Ishikawa (cell line): ENCODE results near the gene TRIM9.

ENCODE experiments used
- CEBPB ChIP-seq: IDR thresholded peaks from 2 replicates; pipeline ENCODE4 v1.6.1; 2012
- CREB1 ChIP-seq: IDR thresholded peaks from 2 replicates; pipeline ENCODE4 v1.6.1; 2012; ENCODE audit warnings: low read depth
- EP300 ChIP-seq: IDR thresholded peaks from 2 replicates; pipeline ENCODE4 v1.6.1; 2012; ENCODE audit warnings: borderline replicate concordance
- FOXM1 ChIP-seq: IDR thresholded peaks from 2 replicates; pipeline ENCODE4 v1.6.1; 2012; ENCODE audit warnings: low read depth, borderline replicate concordance
- TCF12 ChIP-seq: IDR thresholded peaks from 2 replicates; pipeline ENCODE4 v1.6.1; 2012; ENCODE audit warnings: low read depth
- USF1 ChIP-seq: IDR thresholded peaks from 2 replicates; pipeline ENCODE4 v1.6.1; 2012
- YY1 ChIP-seq: IDR thresholded peaks from 2 replicates; pipeline ENCODE4 v1.6.1; 2012; ENCODE audit warnings: low read depth
- TF ChIP-seq, protein P1 (sequence below): IDR thresholded peaks from 2 replicates; pipeline ENCODE4 v1.6.1; 2012
- TF ChIP-seq, protein P2 (sequence below): IDR thresholded peaks from 2 replicates; pipeline ENCODE4 v1.6.1; 2012; ENCODE audit warnings: low read depth, mild to moderate bottlenecking

DNA sequence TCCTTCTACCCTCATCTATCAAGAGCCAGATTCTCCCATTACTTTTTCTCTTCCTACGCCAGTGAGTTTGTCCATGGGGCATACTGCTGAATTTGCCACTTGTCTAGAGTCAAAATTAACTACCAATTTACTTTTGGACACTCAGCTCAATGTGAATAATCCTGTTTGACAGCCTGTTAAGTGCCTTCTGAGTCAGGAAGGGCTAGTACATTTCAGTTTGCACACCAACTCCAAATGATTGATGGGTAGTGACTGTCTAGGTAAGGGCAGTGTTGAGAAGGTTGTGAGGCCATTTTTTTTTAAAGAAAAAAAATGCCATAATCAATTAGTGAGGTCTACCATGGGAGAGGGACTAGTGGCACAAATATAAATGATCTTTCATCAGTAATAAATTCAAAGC lies 21.8 kb upstream of the TRIM9 start:
- TF ChIP-seq USF1 (no peak), EP300 (no peak), TCF12 (no peak), CREB1 (no peak), FOXM1 (no peak), CEBPB (no peak), YY1 (no peak)
- TF ChIP-seq, protein P1, sequence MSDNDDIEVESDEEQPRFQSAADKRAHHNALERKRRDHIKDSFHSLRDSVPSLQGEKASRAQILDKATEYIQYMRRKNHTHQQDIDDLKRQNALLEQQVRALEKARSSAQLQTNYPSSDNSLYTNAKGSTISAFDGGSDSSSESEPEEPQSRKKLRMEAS = no peak
- TF ChIP-seq, protein P2, sequence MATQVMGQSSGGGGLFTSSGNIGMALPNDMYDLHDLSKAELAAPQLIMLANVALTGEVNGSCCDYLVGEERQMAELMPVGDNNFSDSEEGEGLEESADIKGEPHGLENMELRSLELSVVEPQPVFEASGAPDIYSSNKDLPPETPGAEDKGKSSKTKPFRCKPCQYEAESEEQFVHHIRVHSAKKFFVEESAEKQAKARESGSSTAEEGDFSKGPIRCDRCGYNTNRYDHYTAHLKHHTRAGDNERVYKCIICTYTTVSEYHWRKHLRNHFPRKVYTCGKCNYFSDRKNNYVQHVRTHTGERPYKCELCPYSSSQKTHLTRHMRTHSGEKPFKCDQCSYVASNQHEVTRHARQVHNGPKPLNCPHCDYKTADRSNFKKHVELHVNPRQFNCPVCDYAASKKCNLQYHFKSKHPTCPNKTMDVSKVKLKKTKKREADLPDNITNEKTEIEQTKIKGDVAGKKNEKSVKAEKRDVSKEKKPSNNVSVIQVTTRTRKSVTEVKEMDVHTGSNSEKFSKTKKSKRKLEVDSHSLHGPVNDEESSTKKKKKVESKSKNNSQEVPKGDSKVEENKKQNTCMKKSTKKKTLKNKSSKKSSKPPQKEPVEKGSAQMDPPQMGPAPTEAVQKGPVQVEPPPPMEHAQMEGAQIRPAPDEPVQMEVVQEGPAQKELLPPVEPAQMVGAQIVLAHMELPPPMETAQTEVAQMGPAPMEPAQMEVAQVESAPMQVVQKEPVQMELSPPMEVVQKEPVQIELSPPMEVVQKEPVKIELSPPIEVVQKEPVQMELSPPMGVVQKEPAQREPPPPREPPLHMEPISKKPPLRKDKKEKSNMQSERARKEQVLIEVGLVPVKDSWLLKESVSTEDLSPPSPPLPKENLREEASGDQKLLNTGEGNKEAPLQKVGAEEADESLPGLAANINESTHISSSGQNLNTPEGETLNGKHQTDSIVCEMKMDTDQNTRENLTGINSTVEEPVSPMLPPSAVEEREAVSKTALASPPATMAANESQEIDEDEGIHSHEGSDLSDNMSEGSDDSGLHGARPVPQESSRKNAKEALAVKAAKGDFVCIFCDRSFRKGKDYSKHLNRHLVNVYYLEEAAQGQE = no peak
